HepG2 (cell line): ENCODE data around the gene TCAP. TPM values are rescaled to one million over a fixed set of nuclear protein-coding genes. Genes with fewer than 3 reads are reported as not detected.

Source experiments
- ATF3 ChIP-seq: sonication (generic); formaldehyde crosslinking; IDR thresholded peaks from 2 replicates; pipeline ENCODE4 v1.4.0; 2020; ENCODE audit warnings: missing genetic modification reagents
- ATF6 ChIP-seq: sonication (generic); formaldehyde crosslinking; conservative IDR thresholded peaks from 2 replicates; pipeline ENCODE4 v1.4.0; 2020; ENCODE audit warnings: missing genetic modification reagents
- DPF2 ChIP-seq: sonication (generic); formaldehyde crosslinking; IDR thresholded peaks from 2 replicates; pipeline ENCODE4 v1.4.0; 2020; ENCODE audit warnings: mild to moderate bottlenecking, low read depth, missing genetic modification reagents, borderline replicate concordance
- FOSL2 ChIP-seq: sonication (generic); formaldehyde crosslinking; IDR thresholded peaks from 2 replicates; pipeline ENCODE4 v1.4.0; 2020; ENCODE audit warnings: missing genetic modification reagents
- FOXJ3 ChIP-seq: sonication (generic); formaldehyde crosslinking; IDR thresholded peaks from 2 replicates; pipeline ENCODE4 v1.4.0; 2020; ENCODE audit warnings: missing genetic modification reagents, mild to moderate bottlenecking, borderline replicate concordance
- FOXO1 ChIP-seq: sonication (generic); formaldehyde crosslinking; IDR thresholded peaks from 2 replicates; pipeline ENCODE4 v1.4.0; 2020; ENCODE audit warnings: missing genetic modification reagents
- HDAC6 ChIP-seq: fragments of 200-600 bp; sonication (generic); IDR thresholded peaks from 2 replicates; pipeline ENCODE4 v1.7.0; 2017; ENCODE audit warnings: mild to moderate bottlenecking, antibody characterized with exemption, low read length, low read depth
- JARID2 ChIP-seq: sonication (generic); formaldehyde crosslinking; IDR thresholded peaks from 2 replicates; pipeline ENCODE4 v1.8.1; 2023; ENCODE audit warnings: missing genetic modification reagents, inconsistent platforms; ENCODE audit not compliant: insufficient replicate concordance
- KDM3A ChIP-seq: IDR thresholded peaks from 2 replicates; pipeline ENCODE4 v1.6.1; 2018; ENCODE audit warnings: low read depth, missing compliant biosample characterization
- KMT2B ChIP-seq: IDR thresholded peaks from 2 replicates; pipeline ENCODE4 v1.6.1; 2016; ENCODE audit warnings: missing genetic modification reagents, missing compliant biosample characterization
- MEIS1 ChIP-seq: sonication (generic); formaldehyde crosslinking; IDR thresholded peaks from 2 replicates; pipeline ENCODE4 v1.9.0; 2021; ENCODE audit warnings: mild to moderate bottlenecking, missing genetic modification reagents, moderate library complexity, borderline replicate concordance
- MZF1 ChIP-seq: sonication (generic); formaldehyde crosslinking; IDR thresholded peaks from 2 replicates; pipeline ENCODE4 v1.8.1; 2023; ENCODE audit warnings: mild to moderate bottlenecking, missing genetic modification reagents, borderline replicate concordance
- NCOA2 ChIP-seq: sonication (generic); formaldehyde crosslinking; IDR thresholded peaks from 2 replicates; pipeline ENCODE4 v1.8.0; 2022; ENCODE audit warnings: inconsistent platforms
- NPAS2 ChIP-seq: sonication (generic); formaldehyde crosslinking; IDR thresholded peaks from 2 replicates; pipeline ENCODE4 v1.8.0; 2022; ENCODE audit warnings: mild to moderate bottlenecking, missing genetic modification reagents, borderline replicate concordance
- PHF5A ChIP-seq: IDR thresholded peaks from one replicate; pipeline ENCODE4 v1.6.1; 2018; ENCODE audit warnings: low read depth, missing genetic modification reagents; ENCODE audit not compliant: unreplicated experiment
- RBFOX2 ChIP-seq: fragments of 200-400 bp; formaldehyde crosslinking; IDR thresholded peaks from 2 replicates; pipeline ENCODE4 v1.6.1; 2017; ENCODE audit warnings: low read depth, mild to moderate bottlenecking, low read length
- TBL1XR1 ChIP-seq: fragments of 150-350 bp; IDR thresholded peaks from 2 replicates; pipeline ENCODE4 v1.6.1; 2014; ENCODE audit warnings: borderline replicate concordance, low read length; ENCODE audit not compliant: partially characterized antibody
- TBX2 ChIP-seq: sonication (generic); formaldehyde crosslinking; IDR thresholded peaks from 2 replicates; pipeline ENCODE4 v1.5.0; 2020; ENCODE audit warnings: missing genetic modification reagents, mild to moderate bottlenecking, borderline replicate concordance
- TMF1 ChIP-seq: sonication (generic); formaldehyde crosslinking; IDR thresholded peaks from 2 replicates; pipeline ENCODE4 v1.8.1; 2022; ENCODE audit warnings: low read depth, missing genetic modification reagents
- TSC22D2 ChIP-seq: sonication (generic); formaldehyde crosslinking; IDR thresholded peaks from 2 replicates; pipeline ENCODE4 v1.5.1; 2020; ENCODE audit warnings: missing genetic modification reagents, mild to moderate bottlenecking, borderline replicate concordance
- ZMAT3 ChIP-seq: sonication (generic); formaldehyde crosslinking; conservative IDR thresholded peaks from 2 replicates; pipeline ENCODE4 v1.7.0; 2021; ENCODE audit warnings: missing genetic modification reagents
- ZNF234 ChIP-seq: sonication (generic); formaldehyde crosslinking; conservative IDR thresholded peaks from 2 replicates; pipeline ENCODE4 v1.5.1; 2020; ENCODE audit warnings: mild to moderate bottlenecking, missing genetic modification reagents
- ZNF382 ChIP-seq: sonication (generic); formaldehyde crosslinking; IDR thresholded peaks from 2 replicates; pipeline ENCODE4 v1.5.0; 2020; ENCODE audit warnings: missing genetic modification reagents, mild to moderate bottlenecking, borderline replicate concordance
- ZNF839 ChIP-seq: sonication (generic); formaldehyde crosslinking; IDR thresholded peaks from 2 replicates; pipeline ENCODE4 v1.4.0; 2020; ENCODE audit warnings: missing genetic modification reagents, mild to moderate bottlenecking, borderline replicate concordance
- polyA plus RNA-seq, 8 experiments: library from polyadenylated mRNA; depleted of rRNA in 3 of 8; stranded (reverse) in 7 of 8; unstranded in 1 of 8; fragments of >200 nt; fragmentation: Illumina TruSeq in 4 of 8; extraction: Trizol in 4 of 8; gene quantifications; 2 replicates each; pipeline versions ENCODE4 v1.2.1 to v1.2.3, GENCODE V29; 2011 to 2016; ENCODE audit warnings: low read depth in 4 of 8, missing spikeins in 1 of 8, mixed read lengths in 1 of 8; ENCODE audit not compliant: insufficient read depth in 1 of 8
- total RNA-seq, 5 experiments: library from RNA; depleted of rRNA; stranded (reverse); fragments of >200 nt; fragmentation: Illumina TruSeq; extraction: Trizol; gene quantifications; 2 replicates each; pipeline ENCODE4 v1.2.3, GENCODE V29; 2016; ENCODE audit warnings: low read depth in 1 of 5
- TF ChIP-seq, protein P1 (sequence below): IDR thresholded peaks from 2 replicates; pipeline ENCODE4 v1.6.1; 2016; ENCODE audit warnings: missing genetic modification reagents, missing compliant biosample characterization
- TF ChIP-seq, protein P2 (sequence below): sonication (generic); formaldehyde crosslinking; IDR thresholded peaks from 2 replicates; pipeline ENCODE4 v1.5.0; 2020; ENCODE audit warnings: missing genetic modification reagents

The TCAP gene
- total and polyA plus RNA-seq, 2 of the 13 experiments (the other 11 are each of a cell fraction or from before 2014, with no cell fraction given), result 0.24 to 0.65 TPM

DNA sequence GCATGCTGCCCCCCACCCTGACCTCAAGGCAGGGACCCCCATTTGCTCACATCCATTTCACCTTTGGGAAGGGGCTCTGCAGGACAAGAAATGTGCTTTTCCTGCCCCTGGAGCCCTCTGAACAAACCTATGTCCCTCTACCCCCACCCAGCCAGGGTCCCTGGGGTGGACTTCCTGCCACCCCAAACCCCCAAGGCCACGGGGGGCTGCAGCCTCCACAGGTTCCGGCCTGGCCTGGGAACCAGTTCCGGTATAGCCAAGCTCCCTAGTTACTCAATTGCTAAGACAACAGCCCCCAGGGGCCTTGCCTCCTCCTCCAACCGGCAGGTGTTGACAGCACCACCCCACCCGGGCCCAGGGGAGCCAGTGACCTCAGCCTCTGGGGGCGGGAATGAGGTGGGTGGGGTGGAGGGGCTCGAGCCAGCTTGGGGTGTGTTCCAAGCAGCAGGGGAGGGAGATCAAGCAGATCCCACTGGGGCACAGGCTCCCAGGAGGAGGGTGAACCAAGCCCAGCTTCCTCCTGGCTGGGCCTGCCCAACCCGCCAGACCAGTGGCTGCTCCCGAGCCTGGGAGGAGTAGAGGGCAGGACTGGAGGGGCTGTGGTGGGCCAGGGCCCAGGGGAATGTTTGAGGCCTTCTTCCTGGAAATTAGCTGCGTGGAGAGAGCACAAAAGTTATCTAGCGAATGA, 9.7 kb downstream of the TCAP start (continued):
- TF ChIP-seq FOXJ3 (CRISPR knock-in tag), result 0 out of 2 replicates have a peak, but pooled peaks have one; percentile 57
- TF ChIP-seq TBX2 (CRISPR knock-in tag), result peak; percentile 53; the same call in 1 of the 2 replicates
- TF ChIP-seq NPAS2 (CRISPR knock-in tag), result no peak
- TF ChIP-seq TMF1 (CRISPR knock-in tag), result no peak
- no peak for TF ChIP-seq TSC22D2 (CRISPR knock-in tag)
- TF ChIP-seq, protein P1, sequence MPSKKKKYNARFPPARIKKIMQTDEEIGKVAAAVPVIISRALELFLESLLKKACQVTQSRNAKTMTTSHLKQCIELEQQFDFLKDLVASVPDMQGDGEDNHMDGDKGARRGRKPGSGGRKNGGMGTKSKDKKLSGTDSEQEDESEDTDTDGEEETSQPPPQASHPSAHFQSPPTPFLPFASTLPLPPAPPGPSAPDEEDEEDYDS (CRISPR knock-in tag), result no peak
- peak; percentile 62; the same call in 1 of the 2 replicates for TF ChIP-seq KDM3A (CRISPR knock-in tag)
- peak; percentile 63; the same call in 1 of the 2 replicates for TF ChIP-seq MEIS1 (CRISPR knock-in tag)
- TF ChIP-seq JARID2, result no peak
- TF ChIP-seq ATF6 (CRISPR knock-in tag), result no peak
- no peak for TF ChIP-seq ZNF839 (CRISPR knock-in tag)
- no peak for TF ChIP-seq RBFOX2
- no peak for TF ChIP-seq TBL1XR1
- TF ChIP-seq ZNF382 (CRISPR knock-in tag), result no peak
- TF ChIP-seq FOSL2, result peak; percentile 29; the same call in 1 of the 2 replicates
- TF ChIP-seq DPF2 (CRISPR knock-in tag), result 0 out of 2 replicates have a peak, but pooled peaks have one; percentile 37
- TF ChIP-seq NCOA2 (CRISPR knock-in tag), result peak; percentile 65; the same call in 1 of the 2 replicates
- TF ChIP-seq ZNF234 (CRISPR knock-in tag), result no peak
- TF ChIP-seq HDAC6, result no peak
- no peak for TF ChIP-seq MZF1 (CRISPR knock-in tag)
- peak; percentile 8; the same call in 1 of the 2 replicates for TF ChIP-seq ATF3 (CRISPR knock-in tag)
- TF ChIP-seq KMT2B (CRISPR knock-in tag), result no peak
- 0 out of 2 replicates have a peak, but pooled peaks have one; percentile 62 for TF ChIP-seq ZMAT3
- TF ChIP-seq, protein P2, sequence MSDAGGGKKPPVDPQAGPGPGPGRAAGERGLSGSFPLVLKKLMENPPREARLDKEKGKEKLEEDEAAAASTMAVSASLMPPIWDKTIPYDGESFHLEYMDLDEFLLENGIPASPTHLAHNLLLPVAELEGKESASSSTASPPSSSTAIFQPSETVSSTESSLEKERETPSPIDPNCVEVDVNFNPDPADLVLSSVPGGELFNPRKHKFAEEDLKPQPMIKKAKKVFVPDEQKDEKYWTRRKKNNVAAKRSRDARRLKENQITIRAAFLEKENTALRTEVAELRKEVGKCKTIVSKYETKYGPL (CRISPR knock-in tag), result no peak
- TF ChIP-seq FOXO1, result peak; percentile 53; the same call in 1 of the 2 replicates
- peak; percentile 51 for TF ChIP-seq PHF5A
